IMR-90 (cell line): ENCODE measurements around the gene C11orf58.

Source experiments
- CTCF ChIP-seq: conservative IDR thresholded peaks from 2 replicates; pipeline ENCODE4 v1.5.1; 2012; ENCODE audit warnings: mild to moderate bottlenecking, low read depth, low read length, improper control_type of control experiment
- POLR2A ChIP-seq: IDR thresholded peaks from 2 replicates; pipeline ENCODE4 v1.6.1; 2012; ENCODE audit warnings: mild to moderate bottlenecking, low read depth, low read length

- TF ChIP-seq CTCF (no peak), POLR2A (no peak)
Measured at GRCh38 chr11:16805938-16806337, 67.5 kb downstream of the C11orf58 start.
